ENCODE measurements around the gene ZNRF2. TPM values are rescaled to one million over a fixed set of nuclear protein-coding genes. Genes with fewer than 3 reads are reported as not detected.

Gene ZNRF2
- total and polyA plus RNA-seq, 2 of the 13 experiments (the other 11 are each of a cell fraction or from before 2014, with no cell fraction given): 3.5 to 7.7 TPM

DNA sequence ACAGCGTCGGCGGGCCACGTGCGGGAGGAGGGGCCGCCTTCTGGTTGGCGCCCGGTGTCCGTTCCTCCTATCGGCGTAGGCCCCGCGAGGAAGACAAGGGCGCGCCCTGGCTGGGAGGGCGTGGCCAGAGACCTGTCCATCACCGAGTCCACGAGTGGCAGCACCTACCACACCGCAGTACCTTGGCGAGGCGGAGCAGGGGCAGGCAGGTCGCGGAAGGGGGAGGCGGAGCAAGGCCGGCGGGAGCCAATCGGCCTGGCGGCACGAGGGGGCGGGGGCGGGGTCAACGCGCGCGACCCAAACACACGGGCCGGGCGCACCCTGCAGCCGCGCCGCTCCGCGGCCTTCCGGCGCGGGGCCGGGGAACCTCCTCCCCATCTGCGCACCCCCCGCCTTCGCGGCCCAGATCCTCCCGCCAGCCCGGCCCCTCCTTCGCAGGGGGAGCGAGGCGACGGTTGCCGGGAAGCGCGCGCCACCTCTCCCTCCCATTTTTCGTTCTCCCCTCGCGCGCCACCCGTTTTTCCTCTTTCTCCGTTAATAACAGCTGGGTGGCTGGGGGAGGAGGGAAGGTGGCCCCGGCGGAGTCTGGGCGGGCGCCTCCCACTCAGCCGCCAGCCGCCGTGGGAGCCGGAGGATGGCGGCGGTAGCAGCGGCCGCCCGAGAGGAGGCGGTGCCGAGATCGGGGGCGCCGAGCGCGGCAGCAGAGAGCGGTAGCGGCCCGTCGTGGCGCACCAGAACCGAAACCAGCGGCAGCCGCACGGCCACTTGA lies at the start of gene ZNRF2 (continued):
- TF ChIP-seq ZNF772 (CRISPR knock-in tag; IDR thresholded peaks at IDR 0.05): peak; percentile 88
- TF ChIP-seq MLX (CRISPR knock-in tag; IDR thresholded peaks at IDR 0.05): peak; percentile 51; the same call in 1 of the 2 replicates
- TF ChIP-seq NFYC (CRISPR knock-in tag; IDR thresholded peaks at IDR 0.05): peak; percentile 80
- peak; percentile 21; the same call in 1 of the 2 replicates for TF ChIP-seq PHF21A (CRISPR knock-in tag; IDR thresholded peaks at IDR 0.05)
- no peak; the same call in 1 of the 2 replicates for TF ChIP-seq RFX5 (IDR thresholded peaks at IDR 0.05; ENCODE audit: low read depth, low read length)
- TF ChIP-seq POLR2G (IDR thresholded peaks at IDR 0.05; ENCODE audit: low read depth, low read length): peak; percentile 67
- peak; percentile 68 for TF ChIP-seq ZBTB7B (CRISPR knock-in tag; IDR thresholded peaks at IDR 0.05)
- peak; percentile 67; the same call in 1 of the 2 replicates for TF ChIP-seq ZFP82 (CRISPR knock-in tag; IDR thresholded peaks at IDR 0.05; ENCODE audit: borderline replicate concordance)
- TF ChIP-seq, protein P1, sequence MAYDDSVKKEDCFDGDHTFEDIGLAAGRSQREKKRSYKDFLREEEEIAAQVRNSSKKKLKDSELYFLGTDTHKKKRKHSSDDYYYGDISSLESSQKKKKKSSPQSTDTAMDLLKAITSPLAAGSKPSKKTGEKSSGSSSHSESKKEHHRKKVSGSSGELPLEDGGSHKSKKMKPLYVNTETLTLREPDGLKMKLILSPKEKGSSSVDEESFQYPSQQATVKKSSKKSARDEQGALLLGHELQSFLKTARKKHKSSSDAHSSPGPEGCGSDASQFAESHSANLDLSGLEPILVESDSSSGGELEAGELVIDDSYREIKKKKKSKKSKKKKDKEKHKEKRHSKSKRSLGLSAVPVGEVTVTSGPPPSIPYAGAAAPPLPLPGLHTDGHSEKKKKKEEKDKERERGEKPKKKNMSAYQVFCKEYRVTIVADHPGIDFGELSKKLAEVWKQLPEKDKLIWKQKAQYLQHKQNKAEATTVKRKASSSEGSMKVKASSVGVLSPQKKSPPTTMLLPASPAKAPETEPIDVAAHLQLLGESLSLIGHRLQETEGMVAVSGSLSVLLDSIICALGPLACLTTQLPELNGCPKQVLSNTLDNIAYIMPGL (CRISPR knock-in tag; IDR thresholded peaks at IDR 0.05; ENCODE audit: borderline replicate concordance in 1 of 2, low read depth in 1 of 2): peak; percentile 71 to 90
- TF ChIP-seq ZNF431 (CRISPR knock-in tag; IDR thresholded peaks at IDR 0.05; ENCODE audit: borderline replicate concordance, low read depth): 0 out of 2 replicates have a peak, but pooled peaks have one; percentile 36
- peak; percentile 12 for TF ChIP-seq YEATS2 (CRISPR knock-in tag; IDR thresholded peaks at IDR 0.05; ENCODE audit: borderline replicate concordance)
- TF ChIP-seq ELF3 (CRISPR knock-in tag; IDR thresholded peaks at IDR 0.05): peak; percentile 42
- TF ChIP-seq RARA (CRISPR knock-in tag; IDR thresholded peaks at IDR 0.05): 0 out of 2 replicates have a peak, but pooled peaks have one; percentile 49
- TF ChIP-seq, protein P2, sequence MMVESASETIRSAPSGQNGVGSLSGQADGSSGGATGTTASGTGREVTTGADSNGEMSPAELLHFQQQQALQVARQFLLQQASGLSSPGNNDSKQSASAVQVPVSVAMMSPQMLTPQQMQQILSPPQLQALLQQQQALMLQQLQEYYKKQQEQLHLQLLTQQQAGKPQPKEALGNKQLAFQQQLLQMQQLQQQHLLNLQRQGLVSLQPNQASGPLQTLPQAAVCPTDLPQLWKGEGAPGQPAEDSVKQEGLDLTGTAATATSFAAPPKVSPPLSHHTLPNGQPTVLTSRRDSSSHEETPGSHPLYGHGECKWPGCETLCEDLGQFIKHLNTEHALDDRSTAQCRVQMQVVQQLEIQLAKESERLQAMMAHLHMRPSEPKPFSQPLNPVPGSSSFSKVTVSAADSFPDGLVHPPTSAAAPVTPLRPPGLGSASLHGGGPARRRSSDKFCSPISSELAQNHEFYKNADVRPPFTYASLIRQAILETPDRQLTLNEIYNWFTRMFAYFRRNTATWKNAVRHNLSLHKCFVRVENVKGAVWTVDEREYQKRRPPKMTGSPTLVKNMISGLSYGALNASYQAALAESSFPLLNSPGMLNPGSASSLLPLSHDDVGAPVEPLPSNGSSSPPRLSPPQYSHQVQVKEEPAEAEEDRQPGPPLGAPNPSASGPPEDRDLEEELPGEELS (CRISPR knock-in tag; IDR thresholded peaks at IDR 0.05): 0 out of 2 replicates have a peak, but pooled peaks have one; percentile 19
- TF ChIP-seq ZNF543 (CRISPR knock-in tag; IDR thresholded peaks at IDR 0.05): peak; percentile 52; the same call in 1 of the 2 replicates
- TF ChIP-seq, protein P3, sequence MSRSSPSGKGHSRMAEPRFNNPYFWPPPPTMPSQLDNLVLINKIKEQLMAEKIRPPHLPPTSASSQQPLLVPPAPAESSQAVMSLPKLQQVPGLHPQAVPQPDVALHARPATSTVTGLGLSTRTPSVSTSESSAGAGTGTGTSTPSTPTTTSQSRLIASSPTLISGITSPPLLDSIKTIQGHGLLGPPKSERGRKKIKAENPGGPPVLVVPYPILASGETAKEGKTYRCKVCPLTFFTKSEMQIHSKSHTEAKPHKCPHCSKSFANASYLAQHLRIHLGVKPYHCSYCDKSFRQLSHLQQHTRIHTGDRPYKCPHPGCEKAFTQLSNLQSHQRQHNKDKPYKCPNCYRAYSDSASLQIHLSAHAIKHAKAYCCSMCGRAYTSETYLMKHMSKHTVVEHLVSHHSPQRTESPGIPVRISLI (CRISPR knock-in tag; IDR thresholded peaks at IDR 0.05; ENCODE audit: borderline replicate concordance): 0 out of 2 replicates have a peak, but pooled peaks have one; percentile 25
- TF ChIP-seq ZNF547 (CRISPR knock-in tag; IDR thresholded peaks at IDR 0.05): no peak; the same call in 1 of the 2 replicates
- TF ChIP-seq ZFY (CRISPR knock-in tag; IDR thresholded peaks at IDR 0.05): peak; percentile 78
- TF ChIP-seq, protein P4, sequence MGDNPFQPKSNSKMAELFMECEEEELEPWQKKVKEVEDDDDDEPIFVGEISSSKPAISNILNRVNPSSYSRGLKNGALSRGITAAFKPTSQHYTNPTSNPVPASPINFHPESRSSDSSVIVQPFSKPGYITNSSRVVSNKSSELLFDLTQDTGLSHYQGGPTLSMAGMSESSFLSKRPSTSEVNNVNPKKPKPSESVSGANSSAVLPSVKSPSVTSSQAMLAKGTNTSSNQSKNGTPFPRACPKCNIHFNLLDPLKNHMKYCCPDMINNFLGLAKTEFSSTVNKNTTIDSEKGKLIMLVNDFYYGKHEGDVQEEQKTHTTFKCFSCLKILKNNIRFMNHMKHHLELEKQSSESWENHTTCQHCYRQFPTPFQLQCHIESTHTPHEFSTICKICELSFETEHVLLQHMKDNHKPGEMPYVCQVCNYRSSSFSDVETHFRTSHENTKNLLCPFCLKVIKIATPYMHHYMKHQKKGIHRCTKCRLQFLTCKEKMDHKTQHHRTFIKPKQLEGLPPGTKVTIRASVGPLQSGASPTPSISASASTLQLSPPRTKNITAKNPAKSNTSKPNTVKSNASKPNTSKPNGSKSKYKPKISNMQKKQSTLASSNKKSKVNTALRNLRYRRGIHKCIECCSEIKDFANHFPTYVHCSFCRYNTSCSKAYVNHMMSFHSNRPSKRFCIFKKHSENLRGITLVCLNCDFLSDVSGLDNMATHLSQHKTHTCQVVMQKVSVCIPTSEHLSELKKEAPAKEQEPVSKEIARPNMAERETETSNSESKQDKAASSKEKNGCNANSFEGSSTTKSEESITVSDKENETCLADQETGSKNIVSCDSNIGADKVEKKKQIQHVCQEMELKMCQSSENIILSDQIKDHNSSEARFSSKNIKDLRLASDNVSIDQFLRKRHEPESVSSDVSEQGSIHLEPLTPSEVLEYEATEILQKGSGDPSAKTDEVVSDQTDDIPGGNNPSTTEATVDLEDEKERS (CRISPR knock-in tag; IDR thresholded peaks at IDR 0.05): no peak

All from HepG2 (cell line).